Activated CD8-positive, alpha-beta memory T cell treated with anti-CD3 and anti-CD28 coated beads for 36 hours (primary cell): ENCODE data around the gene ZNF385A. TPM values are rescaled to one million over a fixed set of nuclear protein-coding genes. Genes with fewer than 3 reads are reported as not detected.

Experiments
- CTCF ChIA-PET: fragments of 350-600 bp; sonication (Branson Sonifier 250); formaldehyde crosslinking; loops from one replicate; lab custom pipeline; 2021; ENCODE audit warnings: antibody characterized with exemption; lab: Charles Lee
- POLR2A ChIA-PET: fragments of 350-600 bp; sonication (Branson Sonifier 250); formaldehyde crosslinking; loops from one replicate; lab custom pipeline; 2021; ENCODE audit warnings: antibody characterized with exemption; lab: Charles Lee
- total RNA-seq, 2 experiments: library from RNA; stranded (reverse); gene quantifications; one replicate each; pipeline ENCODE4 v1.2.3, GENCODE V29; 2021

Gene ZNF385A
- total RNA-seq, 2 experiments from 2014 or later: 0.52 to 0.63 TPM

DNA sequence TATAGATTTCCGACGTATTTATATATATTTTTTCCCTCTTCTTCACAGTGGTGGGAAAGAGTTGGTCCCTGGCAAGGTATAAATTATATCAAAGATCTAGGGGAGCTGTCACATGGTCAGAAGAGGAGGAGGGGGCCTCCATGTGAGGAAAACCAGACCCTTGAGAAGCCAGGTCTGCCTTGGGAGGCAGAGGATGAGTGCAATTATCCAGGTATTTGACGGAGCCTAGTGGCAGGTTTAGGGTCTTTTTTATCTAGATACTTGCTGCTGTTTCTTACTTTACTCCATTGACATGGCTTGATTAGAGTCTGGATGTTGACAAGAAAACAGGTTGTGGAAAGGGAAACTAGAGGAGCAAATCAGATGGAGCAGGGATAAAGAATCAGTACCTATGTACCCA lies 54.1 kb downstream of the ZNF385A start:
- POLR2A ChIA-PET: no interaction called here
- CTCF ChIA-PET: no interaction called here

DNA sequence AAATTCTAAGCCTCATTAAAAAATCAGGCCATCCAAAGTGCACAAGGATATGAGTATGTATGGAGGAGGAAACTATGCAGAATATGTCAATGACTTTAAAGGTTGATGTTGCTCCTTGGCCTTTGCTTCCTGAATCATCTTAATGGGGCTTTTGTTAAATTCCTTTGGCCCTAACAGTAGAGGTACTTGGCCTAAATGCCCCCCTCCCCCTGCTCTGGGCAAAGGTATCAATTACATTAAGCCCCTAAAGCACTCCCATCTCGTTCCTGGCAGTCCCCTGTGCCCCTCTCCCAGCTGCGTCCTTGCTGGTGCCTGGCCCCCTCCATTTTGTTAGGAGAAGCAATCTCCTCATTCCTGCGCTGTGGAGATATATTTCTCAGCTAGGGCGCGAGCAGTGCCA lies 54.8 kb downstream of the ZNF385A start:
- POLR2A ChIA-PET: no interaction called here
- CTCF ChIA-PET: no interaction called here

DNA sequence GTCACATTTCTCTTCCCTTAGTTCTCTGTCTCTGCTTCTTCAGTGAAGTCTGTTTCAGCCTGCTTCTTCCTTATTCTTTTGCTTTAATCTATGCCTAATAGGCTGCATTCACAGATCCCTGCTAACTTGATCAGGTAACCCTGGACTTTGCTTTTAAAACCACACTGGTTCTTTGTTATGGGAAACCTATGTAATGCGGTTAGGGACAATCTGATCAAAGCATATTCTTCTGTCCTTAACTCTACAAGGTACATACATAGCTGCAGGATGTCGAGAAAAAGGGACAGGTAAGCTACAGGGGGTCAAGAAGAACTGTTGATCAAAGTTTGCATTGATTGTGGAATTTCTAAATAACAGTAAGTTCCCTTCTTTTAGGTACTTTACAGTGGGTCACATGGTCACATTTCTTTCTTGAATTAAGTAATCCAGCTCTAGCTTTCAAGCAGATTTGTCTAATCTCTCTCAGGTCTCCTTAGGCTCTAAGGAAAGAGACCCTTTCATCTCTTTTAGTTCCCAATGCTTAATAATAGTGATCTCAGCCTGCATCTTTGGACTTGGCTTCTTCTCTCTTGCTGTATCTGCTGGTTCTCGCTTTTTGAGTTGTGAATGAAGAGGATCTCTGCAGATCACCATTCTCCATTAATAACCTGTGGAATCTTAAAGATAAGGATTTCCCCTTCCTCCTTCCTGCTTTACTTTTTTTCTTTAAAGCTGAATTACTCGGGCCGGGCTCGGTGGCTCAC lies 55.8 kb downstream of the ZNF385A start:
- POLR2A ChIA-PET: interaction anchor here (0.6 kb wide), 1 partner anchor 1834 kb away, joined by 3 read pairs; no protein-coding TSS in a partner anchor
- CTCF ChIA-PET: interaction anchor here (0.6 to 1.3 kb wide), 3 partner anchors 7 to 40 kb away, joined by 3 to 4 read pairs (median 3); no protein-coding TSS in a partner anchor

DNA sequence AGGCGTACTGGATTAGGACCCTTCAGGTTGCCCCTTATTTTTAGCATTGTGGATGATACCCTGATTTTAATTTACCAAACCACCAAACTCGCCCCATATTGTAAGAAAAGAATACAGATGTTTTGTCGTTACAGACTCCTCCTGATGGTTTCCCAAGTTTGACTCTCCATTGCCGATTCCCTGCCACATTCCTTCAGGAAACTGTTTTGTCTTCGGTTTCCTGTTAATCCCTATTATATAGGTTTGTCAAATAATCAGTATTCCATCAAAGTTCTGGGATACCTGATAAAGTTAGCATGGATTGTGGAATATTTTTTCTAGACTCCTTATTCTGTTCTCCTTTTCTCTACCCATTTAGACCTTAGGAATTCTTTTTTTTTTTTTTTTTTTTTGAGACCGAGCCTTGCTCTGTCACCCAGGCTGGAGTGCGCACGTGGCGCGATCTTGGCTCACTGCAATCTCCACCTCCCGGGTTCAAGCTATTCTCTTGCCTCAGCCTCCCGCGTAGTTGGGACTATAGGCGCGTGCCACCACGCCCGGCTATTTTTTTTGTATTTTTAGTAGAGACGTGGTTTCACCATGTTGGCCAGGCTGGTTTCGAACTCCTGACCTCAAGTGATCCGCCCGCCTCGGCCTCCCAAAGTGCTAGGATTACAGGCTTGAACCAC lies 59.0 kb downstream of the ZNF385A start:
- ChIA-PET POLR2A (interaction anchor here (1.0 to 1.5 kb wide), 3 partner anchors 34 to 45 kb away, joined by 4 to 8 read pairs (median 4); partner anchors contain the start of genes CBX5 and HNRNPA1), CTCF (interaction anchor here (0.7 to 2.4 kb wide), 9 partner anchors 8 to 157 kb away, joined by 3 to 13 read pairs (median 5); no protein-coding TSS in a partner anchor)

DNA sequence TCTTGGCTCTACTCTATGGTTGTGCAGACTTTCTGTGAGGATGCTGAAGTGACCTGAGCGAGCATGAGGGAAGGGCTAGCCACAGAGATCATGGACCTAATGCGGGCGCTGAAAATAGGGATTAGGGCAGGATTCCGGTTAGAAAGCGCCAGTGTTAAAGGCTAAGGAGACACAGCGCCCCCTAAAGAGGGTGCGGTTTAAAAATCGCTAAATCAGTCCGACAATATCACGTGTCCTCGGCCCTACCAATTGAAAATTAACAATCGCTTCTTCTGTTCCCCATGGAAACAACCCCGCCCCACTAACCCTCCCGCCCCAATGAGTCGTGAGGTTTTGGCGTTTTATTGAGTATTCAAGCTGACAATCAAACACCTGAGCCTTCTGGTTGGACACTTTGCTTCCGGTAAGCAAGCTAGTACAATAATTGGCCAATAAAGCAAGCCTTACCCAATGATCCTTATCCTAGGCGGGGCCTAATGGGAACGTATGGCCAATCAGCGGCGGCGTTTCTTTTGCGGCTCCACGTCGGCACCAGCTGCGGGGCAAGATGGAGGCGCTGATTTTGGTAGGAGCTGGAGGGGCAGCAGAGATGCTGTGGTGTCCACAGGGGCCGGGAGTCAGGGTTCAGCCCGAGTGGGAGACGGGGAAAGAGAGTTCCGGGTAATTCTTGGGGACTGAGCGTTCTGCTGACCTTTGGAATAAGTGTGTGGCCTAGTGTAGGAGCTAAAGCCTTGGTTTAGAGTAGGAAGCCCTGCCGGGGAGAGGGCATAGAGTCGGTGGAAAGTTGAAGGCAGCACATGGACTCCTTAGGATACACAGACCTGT lies 59.7 kb downstream of the ZNF385A start, which contains the start of gene COPZ1:
COPZ1 (plus strand) TSS at position 515 of the 825 bp plus-strand sequence; CDS start at position 548, 33 bp downstream.
- POLR2A ChIA-PET: interaction anchor here (1.0 to 1.5 kb wide), 3 partner anchors 34 to 45 kb away, joined by 4 to 8 read pairs (median 4); partner anchors contain the start of genes CBX5 and HNRNPA1
- CTCF ChIA-PET: interaction anchor here (0.6 to 2.4 kb wide), 15 partner anchors 8 to 1671 kb away, joined by 3 to 13 read pairs (median 5); partner anchors contain the start of gene NFE2

DNA sequence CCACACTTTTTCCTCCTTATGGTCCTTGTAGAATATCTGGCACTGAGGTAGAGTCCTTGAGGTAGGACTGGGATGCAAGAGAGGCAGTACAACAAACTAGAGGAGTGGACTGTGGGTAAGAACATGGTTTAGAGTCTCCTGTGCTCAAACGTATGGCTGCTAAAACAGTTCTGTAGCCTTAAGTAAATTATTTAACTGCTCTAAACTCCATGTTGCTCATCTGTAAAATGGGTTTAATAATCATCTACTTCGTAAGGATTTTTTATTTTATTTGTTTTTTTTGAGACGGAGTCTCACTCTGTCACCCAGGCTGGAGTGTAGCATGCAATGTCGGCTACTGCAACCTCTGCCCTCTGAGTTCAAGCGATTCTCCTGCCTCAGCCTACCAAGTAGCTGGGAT lies 63.2 kb downstream of the ZNF385A start:
- ChIA-PET POLR2A (no interaction called here), CTCF (interaction anchor here (0.7 to 1.5 kb wide), 5 partner anchors 13 to 49 kb away, joined by 3 to 5 read pairs (median 4); no protein-coding TSS in a partner anchor)

Other genes with a start within 250 kb of the ZNF385A start
- 10 to 100 TPM; 23.6 TPM for gene SMUG1, start 195.7 kb downstream of the ZNF385A start, total RNA-seq
- 10 to 100 TPM; 89.8 to 94.5 TPM for gene CBX5, start 104.6 kb downstream of the ZNF385A start, total RNA-seq
- gene HNRNPA1, start 104.0 kb downstream of the ZNF385A start, total RNA-seq: 1,000 to 10,000 TPM; 1,950 to 1,952 TPM
- gene NFE2, start 83.7 kb downstream of the ZNF385A start, total RNA-seq: not detected
- gene COPZ1, start 59.6 kb downstream of the ZNF385A start, total RNA-seq: 100 to 1,000 TPM; 106 to 107 TPM
- under 1 TPM; 0.11 to 0.31 TPM for gene GPR84, start 20.2 kb downstream of the ZNF385A start, total RNA-seq
- gene ITGA5, start 34.5 kb upstream of the ZNF385A start, total RNA-seq: 10 to 100 TPM; 22.1 to 22.6 TPM
- 1 to 10 TPM; 9.1 to 10.0 TPM for gene GTSF1, start 88.9 kb upstream of the ZNF385A start, total RNA-seq
- 10 to 100 TPM; 79.8 to 81.5 TPM for gene NCKAP1L, start 113.0 kb upstream of the ZNF385A start, total RNA-seq
- 1 to 10 TPM; 6.8 to 7.3 TPM for gene PDE1B, start 164.9 kb upstream of the ZNF385A start, total RNA-seq
- not detected for gene PPP1R1A, start 203.9 kb upstream of the ZNF385A start, total RNA-seq